Pulmonary artery endothelial cell (primary cell): ENCODE results near the gene GPLD1. TPM values are rescaled to one million over a fixed set of nuclear protein-coding genes. Genes with fewer than 3 reads are reported as not detected.
"Not testable (repeated sequence)": the region's sequence is repeated elsewhere in the genome, so short reads cannot be mapped to it uniquely, and the experiment has no call there.

Source experiments
- DNase-seq: peaks from one replicate; pipeline ENCODE4 v3.0.0-alpha.2; 2011; ENCODE audit warnings: low read depth, low spot score
- total RNA-seq: library from RNA; depleted of rRNA; stranded (reverse); fragments of >200 nt; gene quantifications from 2 replicates; pipeline ENCODE4 v1.2.3, GENCODE V29; 2014

GPLD1 gene
- total RNA-seq, 1 donor from 2014 or later: not detected

GRCh38 chr6:24384369-24385130 lies 104.8 kb downstream of the GPLD1 start:
- not testable (repeated sequence) for DNase-seq

DNA sequence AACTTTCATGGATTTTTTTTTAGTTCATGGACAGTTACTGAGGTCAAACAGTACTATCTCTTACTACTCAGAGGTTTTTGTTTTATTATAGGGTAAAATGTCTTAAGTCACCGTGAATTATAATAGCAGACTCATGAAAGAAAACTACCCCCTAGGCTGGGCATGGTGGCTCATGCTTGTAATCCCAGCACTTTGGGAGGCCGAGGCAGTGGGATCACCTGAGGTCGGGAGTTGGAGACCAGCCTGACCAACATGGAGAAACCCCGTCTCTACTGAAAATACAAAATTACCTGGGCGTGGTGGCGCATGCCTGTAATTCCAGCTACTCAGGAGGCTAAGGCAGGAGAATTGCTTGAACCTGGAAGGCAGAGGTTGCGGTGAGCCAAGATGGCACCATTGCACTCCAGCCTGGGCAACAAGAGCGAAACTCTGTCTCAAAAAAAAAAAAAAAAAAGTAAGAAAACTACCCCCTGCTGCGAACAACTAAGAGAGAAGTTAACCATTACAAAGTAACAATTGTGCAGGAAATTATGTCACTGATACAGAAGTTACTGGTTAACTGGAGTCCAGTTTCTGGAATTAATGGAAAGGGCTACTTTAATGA lies 106.4 kb downstream of the GPLD1 start:
- DNase-seq: not testable (repeated sequence)

DNA sequence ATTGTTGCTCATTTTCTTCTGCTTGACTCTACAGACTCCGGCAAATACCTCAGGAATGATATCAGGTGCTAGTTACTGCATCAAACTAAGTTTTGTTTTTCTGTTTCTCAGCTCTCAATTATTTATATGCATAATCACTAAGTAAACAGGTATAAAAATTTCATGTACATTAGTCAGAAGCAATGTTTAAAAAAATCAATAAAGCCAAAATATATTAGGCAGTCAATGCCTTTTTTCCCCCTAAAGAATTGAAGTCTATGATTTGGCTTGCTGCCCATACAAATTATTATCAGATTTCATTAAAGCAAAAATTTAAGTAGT lies 107.2 kb downstream of the GPLD1 start:
- DNase-seq: no peak

DNA sequence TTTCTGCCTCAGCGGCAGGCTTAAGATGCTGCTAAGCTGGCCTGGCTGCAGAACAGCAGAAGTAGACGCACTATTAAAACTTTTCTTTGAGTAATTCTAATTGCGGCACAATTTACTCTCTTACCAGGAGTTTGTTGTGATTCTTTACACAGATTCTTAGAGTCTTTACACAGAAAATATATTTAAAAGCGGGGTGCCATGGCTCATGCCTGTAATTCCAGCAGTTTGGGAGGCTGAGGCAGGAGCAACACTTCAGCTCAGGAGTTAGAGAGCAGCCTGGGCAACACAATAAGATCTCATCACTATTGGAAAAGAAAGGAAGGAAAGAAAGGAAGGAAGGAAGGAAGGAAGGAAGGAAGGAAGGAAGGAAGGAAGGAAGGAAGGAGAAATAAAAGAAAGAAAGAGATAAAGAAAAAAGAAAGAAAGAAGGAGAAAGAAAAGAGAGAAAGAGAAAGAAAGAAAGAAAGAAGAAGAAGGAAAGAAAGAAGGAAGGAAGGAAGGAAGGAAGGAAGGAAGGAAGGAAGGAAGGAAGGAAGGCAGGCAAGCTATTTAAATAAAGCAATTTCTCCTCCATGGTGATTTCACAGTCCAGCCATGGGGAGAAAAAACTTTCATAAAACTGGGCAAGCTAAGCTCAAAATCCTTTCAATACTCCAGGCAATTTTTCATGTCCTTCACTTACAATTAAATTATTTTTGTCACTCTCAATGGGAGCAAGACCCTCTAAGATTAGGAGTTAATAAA lies 107.7 kb downstream of the GPLD1 start:
- DNase-seq: no peak

DNA sequence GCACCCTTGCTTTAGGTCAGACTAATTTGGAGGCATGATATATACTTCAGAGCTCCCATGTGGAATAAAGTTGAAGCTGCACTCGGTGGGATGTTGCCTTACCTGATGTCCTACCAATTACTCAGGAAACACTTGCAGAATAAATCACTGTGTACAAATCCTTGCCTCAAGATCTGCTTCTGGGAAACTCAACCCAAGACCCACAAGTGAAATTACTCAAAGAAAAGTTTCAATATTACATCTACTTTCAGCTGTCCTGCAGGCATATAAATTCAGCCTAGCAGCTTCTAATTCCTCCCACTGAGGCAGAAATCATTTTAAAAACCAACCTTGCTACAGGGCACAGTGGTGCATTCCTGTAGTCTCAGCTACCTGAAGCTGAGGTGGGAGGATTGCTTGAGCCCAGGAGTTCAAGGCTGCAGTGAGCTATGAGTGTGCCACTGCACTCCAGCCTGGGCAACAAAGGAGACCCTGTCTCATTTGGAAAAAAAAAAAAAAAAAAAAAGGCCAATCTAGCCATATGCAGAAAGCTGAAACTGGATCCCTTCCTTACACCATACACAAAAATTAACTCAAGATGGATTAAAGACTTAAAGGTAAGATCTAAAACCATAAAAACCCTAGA lies 110.8 kb downstream of the GPLD1 start:
- DNase-seq: no peak

Other genes starting within 250 kb of the GPLD1 start
- gene DCDC2, start 131.5 kb downstream of the GPLD1 start, total RNA-seq: not detected in 2 replicates
- 14.4 and 15.4 TPM in 2 replicates for gene MRS2, start 86.6 kb downstream of the GPLD1 start, total RNA-seq
- gene ALDH5A1, start 5.4 kb upstream of the GPLD1 start, total RNA-seq: 0.33 and 0.53 TPM in 2 replicates
- under 0.01 TPM in 1 of 2 replicates, not detected in the other for gene KIAA0319, start 156.6 kb upstream of the GPLD1 start, total RNA-seq
- gene TDP2, start 177.3 kb upstream of the GPLD1 start, total RNA-seq: 25.4 and 34.8 TPM in 2 replicates
- gene ACOT13, start 177.5 kb upstream of the GPLD1 start, total RNA-seq: 6.7 and 7.9 TPM in 2 replicates
- gene C6orf62, start 229.6 kb upstream of the GPLD1 start, total RNA-seq: 119 and 147 TPM in 2 replicates